GM10248 (cell line): ENCODE measurements around the gene WRAP53.
"Not testable (repeated sequence)": the region's sequence is repeated elsewhere in the genome, so short reads cannot be mapped to it uniquely, and the experiment has no call there.

Source experiments
- CTCF ChIA-PET: fragments of 300-600 bp; sonication (Branson Sonifier 250); formaldehyde crosslinking; extraction: SDS; loops from one replicate; lab custom pipeline; 2021; ENCODE audit warnings: antibody characterized with exemption; lab: Yijun Ruan, JAX
- POLR2A ChIA-PET: fragments of 350-650 bp; sonication (Branson Sonifier 250); formaldehyde crosslinking; extraction: SDS; loops from one replicate; lab custom pipeline; 2020; ENCODE audit warnings: antibody characterized with exemption; lab: Yijun Ruan, JAX
- DNase-seq: peaks from one replicate; pipeline ENCODE4 v3.0.0; 2012; ENCODE audit errors: extremely low spot score
- CTCF ChIP-seq: IDR thresholded peaks from 2 replicates; pipeline ENCODE4 v1.5.1; 2012; ENCODE audit warnings: mild to moderate bottlenecking, low read depth; ENCODE audit errors: extremely low read depth, missing control alignments, control extremely low read depth

WRAP53 gene

DNA sequence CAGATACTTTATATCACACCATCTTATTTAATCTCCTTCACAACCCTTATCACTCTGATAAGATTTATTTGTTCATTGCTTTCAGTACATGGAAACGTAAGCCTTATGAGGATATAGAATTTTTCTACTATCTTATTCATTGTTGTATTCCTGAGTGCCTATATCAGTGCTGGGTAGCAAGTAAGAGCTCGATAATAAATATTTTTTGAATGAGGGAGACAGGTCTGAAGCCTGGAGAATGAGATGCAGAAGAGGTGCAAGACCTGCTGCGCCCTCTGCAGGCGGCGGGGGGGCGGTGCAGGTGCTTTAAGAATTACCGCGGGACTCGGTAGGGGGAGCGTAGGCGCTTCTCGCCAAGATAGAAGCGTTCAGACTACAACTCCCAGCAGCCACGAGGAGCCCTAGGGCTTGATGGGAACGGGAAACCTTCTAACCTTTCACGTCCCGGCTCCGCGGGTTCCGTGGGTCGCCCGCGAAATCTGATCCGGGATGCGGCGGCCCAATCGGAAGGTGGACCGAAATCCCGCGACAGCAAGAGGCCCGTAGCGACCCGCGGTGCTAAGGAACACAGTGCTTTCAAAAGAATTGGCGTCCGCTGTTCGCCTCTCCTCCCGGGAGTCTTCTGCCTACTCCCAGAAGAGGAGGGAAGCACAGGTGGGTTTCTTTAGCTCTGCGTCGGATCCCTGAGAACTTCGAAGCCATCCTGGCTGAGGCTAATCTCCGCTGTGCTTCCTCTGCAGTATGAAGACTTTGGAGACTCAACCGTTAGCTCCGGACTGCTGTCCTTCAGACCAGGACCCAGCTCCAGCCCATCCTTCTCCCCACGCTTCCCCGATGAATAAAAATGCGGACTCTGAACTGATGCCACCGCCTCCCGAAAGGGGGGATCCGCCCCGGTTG lies at the start of gene WRAP53:
WRAP53 (plus strand) TSS at position 570 of the 900 bp plus-strand sequence; CDS start at position 742, 172 bp downstream.
- ChIA-PET CTCF (interaction anchor here (0.6 to 5.5 kb wide), 50 partner anchors 9 to 664 kb away, joined by 3 to 112 read pairs (median 4); partner anchors contain the start of genes ATP1B2, CD68, EFNB3 and FXR2), POLR2A (interaction anchor here (0.5 to 2.4 kb wide), 21 partner anchors 12 to 556 kb away, joined by 3 to 18 read pairs (median 4); partner anchors contain the start of genes ATP1B2, CD68, FXR2 and MPDU1)
- peak; percentile 96 for DNase-seq
- TF ChIP-seq CTCF, result peak; percentile 99

DNA sequence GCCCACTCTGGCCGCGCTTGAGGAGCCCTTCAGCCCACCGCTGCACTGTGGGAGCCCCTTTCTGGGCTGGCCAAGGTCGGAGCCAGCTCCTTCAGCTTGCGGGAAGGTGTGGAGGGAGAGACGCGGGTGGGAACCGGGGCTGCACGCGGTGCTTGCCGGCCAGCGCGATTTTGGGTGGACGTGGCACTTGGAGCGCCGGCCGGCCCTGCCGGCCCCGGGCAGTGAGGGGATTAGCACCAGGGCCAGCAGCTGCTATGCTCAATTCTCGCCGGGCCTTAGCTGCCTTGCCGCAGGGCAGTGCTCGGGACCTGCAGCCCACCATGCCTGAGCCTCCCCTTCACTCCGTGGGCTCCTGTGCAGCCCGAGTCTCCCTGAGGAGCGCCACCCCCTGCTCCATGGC lies 47.5 kb upstream of the WRAP53 start:
- no peak for DNase-seq
- ChIA-PET CTCF (interaction anchor here (1.4 to 4.5 kb wide), 4 partner anchors 8 to 46 kb away, joined by 4 to 37 read pairs (median 6); partner anchors contain the start of genes SHBG and TP53), POLR2A (interaction anchor here (0.8 kb wide), 1 partner anchor 11 kb away, joined by 3 read pairs; no protein-coding TSS in a partner anchor)
- no peak for TF ChIP-seq CTCF

GRCh38 chr17:7641635-7642034 lies 46.6 kb upstream of the WRAP53 start:
- POLR2A ChIA-PET, result interaction anchor here (0.8 to 1.4 kb wide), 2 partner anchors 9 to 10 kb away, joined by 3 read pairs; partner anchors contain the start of gene ATP1B2
- CTCF ChIA-PET, result interaction anchor here (0.9 to 4.5 kb wide), 5 partner anchors 9 to 46 kb away, joined by 3 to 37 read pairs (median 5); partner anchors contain the start of genes ATP1B2, SHBG and TP53
- DNase-seq, result not testable (repeated sequence)

DNA sequence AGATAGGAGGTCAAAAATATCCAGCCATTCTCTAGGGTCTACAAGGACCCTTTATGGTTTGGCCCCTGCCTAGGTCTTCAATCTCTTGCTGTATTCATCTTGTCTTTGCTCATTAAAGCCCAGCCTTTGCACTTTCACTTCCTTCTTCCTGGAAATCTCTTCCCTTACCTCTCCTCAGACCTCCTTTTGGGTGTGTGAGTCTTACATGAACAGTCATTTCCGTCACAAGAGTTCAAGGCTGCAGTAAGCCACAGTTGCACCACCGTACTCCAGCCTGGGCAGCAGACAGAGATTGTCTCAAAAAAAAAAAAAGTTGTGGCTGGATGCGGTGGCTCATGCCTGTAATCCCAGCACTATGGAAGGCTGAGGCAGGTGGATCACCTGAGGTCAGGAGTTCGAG lies 43.5 kb upstream of the WRAP53 start:
- POLR2A ChIA-PET, result no interaction called here
- CTCF ChIA-PET, result interaction anchor here (4.5 kb wide), 1 partner anchor 12 kb away, joined by 37 read pairs; the partner anchor contains the start of gene SHBG
- TF ChIP-seq CTCF, result no peak
- no peak for DNase-seq

DNA sequence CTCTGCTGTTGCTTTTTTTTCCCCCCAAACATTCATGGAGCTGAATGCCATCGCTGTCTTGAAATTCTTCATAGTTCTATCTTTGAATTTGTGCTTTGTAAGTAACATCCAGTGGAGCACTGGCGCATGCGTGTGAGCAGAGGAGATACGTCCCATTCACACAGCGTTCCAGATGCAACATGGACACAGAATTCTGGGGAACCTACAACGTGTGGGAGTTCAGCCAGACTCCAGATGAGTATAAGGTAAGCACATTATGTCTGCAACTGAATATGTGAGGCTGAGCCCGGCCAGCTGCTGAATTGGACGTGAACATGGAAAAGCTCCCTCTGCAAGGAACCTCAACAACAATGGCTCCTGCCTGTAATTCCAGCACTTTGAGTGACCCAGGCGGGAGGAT lies 41.8 kb upstream of the WRAP53 start:
- TF ChIP-seq CTCF, result no peak
- POLR2A ChIA-PET, result no interaction called here
- CTCF ChIA-PET, result interaction anchor here (1.2 to 1.3 kb wide), 2 partner anchors 14 to 41 kb away, joined by 3 to 4 read pairs; partner anchors contain the start of genes TP53 and WRAP53
- DNase-seq, result no peak

DNA sequence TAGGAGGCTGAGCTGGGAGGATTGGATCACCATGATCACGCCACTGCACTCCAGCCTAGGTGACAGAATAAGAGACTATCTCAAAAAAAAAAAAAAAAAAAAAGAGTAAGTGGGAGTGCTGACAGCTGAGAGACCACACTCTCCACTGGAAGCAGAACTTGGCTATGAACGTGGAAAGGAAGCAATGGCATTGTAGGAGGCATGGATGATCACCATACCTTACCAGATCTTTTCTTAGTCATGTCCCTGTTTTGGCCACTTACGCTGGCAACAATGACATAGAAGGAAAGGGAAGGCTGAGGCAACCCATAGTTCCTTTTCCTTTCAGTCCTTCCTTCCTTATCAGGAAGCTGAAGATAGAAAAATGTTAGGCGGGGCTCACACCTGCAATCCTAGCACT lies 41.3 kb upstream of the WRAP53 start:
- DNase-seq, result no peak
- ChIA-PET POLR2A (no interaction called here), CTCF (interaction anchor here (1.3 kb wide), 1 partner anchor 41 kb away, joined by 4 read pairs; the partner anchor contains the start of genes TP53 and WRAP53)
- TF ChIP-seq CTCF, result no peak
